D341Med (cell line): ENCODE data around the gene FADS2.

ENCODE experiments used
- DNase-seq: peaks from one replicate; pipeline ENCODE4 v3.0.0; 2012; ENCODE audit warnings: low spot score

The FADS2 gene

DNA sequence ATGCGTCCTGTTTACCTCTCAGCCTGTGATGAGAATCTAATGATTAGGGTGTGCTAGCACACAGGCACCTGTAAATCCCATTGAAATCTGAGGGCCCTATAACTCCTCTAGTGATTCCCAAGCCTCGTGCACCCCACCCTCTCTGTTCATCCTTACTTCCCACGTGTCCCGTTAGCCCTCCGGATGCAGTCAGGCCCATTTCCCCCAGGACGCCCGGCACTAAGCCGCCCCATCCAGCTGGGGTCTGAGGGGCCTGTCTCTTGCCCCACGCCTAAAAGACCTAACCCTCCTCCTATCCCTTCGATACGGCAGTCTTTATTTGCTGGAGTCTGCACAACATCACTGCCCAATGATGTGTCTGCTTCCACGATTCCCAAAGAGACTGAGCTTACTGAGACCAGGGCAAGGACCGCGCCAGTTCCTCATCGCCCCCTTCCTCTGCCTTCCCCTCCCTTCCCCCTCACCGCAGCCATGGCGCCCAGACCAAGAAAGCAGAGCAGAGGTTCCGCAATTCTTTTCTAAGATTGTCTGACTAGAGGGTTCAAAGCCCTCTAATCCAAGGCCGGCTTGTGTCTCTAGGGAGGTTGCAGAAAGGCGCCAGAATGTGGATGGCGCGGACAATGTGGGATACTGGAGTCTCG lies 1.1 kb upstream of the FADS2 start:
- DNase-seq = peak; percentile 58

DNA sequence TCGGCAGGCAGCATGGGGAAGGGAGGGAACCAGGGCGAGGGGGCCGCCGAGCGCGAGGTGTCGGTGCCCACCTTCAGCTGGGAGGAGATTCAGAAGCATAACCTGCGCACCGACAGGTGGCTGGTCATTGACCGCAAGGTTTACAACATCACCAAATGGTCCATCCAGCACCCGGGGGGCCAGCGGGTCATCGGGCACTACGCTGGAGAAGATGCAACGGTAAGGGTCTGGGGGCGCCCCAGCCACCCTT lies 204 bp downstream of the FADS2 start:
- DNase-seq = no peak

DNA sequence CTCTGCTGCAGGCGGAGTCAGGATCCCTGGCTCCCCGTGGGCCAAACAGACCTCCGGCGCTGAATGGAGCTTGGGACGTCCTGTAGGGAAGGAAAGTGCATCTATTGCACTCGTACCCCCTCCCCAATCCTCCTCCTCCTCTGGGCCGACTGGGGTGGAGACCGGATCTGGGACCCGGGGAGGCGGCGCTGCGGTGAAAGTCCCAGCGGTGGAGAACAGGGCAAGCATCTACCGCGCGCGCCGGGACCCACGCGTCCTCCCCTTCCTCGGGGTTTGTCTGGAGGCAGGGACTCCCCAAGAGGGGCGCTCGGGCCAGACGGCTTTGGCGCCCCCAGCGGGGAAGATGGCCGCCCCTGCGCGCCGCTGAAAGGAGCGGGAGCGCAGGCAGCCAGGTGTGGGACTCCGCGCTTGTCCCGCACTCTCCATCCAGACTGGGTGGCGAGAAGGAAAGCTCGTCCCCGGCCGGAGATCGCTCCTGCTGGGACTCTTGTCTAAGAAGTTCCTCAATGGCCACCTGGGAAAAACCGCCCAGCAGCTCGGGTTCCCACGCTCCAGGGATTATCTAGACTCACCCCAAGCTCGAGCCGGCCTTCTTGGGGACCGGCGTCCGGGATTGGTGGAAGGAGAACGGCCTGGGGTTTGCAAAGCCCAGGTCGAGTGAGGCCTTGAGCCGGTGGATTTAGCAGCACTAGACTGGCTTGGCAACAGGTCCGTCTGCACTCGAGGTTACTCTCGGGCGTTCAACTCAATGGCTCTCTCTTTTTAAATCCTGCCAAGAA lies 718 bp downstream of the FADS2 start:
- peak; percentile 74 for DNase-seq

DNA sequence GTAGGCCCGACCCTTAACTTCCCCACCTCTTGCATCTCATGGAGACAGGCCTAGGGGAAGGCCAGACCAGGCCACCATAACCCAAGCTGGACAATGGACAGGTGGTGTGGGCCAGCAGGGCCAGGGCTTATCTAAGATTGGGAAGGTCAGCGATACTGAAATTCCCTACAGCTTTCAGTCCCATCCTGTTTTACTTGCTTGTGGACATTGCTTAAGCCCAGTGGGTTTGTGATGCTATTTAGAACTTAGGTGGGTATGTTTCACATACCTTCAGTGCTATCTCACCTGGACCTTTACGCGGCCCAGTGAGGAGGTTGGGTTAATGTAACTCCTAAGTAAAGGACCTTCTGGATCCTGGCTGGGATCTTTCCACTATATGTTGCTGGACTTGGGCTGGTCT lies 1.7 kb downstream of the FADS2 start:
- DNase-seq = no peak

DNA sequence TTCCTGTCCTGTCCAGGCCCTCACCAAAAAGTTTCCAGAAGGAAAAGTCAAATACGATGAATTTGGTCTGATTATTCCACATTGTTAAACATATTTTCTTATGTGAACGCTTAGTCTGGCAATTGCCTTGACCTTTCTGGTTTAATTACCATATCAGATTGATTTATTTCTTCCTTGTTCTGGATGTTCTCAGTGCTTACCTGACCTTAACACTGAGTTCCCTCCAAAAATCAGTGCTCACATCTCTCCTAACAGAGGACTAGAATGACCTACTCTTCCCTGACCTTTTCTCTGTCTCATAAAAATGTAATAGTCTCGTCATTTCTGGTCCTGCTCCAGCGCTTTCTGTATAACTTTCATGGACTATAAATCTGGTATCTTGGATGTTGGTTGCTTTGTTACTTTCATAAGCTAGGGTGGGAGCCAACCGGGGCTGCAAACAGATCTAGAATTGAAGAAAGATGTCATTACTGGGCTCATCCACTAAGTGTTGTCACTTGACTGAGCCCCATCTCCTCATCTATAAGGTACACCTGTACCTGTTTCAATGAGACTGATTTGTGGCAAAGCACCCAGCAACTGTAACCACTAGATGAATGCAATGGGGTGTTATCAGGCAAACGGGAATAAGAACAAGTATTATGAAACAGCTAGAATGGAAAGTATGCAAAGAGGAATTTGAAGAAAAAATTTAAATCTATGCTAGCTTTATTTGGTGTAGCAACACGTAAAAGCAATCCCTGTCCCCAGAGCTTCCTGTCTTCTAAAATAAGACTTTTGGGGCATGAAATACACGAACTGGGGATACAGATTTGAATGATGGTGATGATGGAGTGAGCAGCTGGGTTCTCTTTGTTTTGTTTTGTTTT lies 2.4 kb downstream of the FADS2 start:
- DNase-seq = no peak

DNA sequence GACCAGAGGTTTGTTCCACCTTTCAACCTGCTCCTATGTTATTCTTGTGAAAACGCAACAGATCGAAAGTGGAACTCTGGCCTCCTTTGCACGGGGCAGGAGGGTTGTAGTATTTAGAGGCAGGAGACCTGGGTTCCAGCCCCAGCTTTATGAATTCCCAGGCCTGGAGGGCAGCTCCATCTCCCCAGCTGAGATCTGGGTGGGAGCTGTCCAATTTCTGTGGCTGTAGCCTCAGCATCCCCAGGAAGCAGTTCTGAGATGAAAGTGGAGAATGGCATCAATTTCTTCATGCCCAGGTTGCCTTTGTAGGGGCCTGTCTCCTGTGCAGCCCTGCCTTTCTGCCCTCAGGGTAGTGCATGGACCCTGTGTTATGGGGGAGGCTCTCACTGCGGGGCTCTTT lies 4.1 kb downstream of the FADS2 start:
- no peak for DNase-seq

DNA sequence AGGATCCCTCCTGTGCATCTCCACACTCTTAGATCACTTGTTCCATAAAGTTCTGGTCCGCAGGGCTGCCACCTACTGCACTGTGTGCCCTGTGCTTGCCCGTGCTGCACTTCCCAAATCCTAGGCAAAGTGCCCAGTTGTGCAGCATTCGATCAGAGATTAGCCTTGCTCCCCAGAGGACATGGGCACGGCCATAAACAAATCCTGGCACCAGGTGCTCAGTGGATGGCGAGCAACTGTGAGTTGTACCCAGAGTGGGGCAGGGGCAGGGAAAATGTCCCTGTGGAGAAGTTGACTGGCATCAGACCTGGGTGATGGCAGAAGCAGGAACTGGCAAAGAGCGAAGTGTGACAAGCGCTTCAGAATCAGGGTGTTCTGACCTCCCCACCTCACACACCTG lies 4.7 kb downstream of the FADS2 start:
- peak; percentile 64 for DNase-seq

DNA sequence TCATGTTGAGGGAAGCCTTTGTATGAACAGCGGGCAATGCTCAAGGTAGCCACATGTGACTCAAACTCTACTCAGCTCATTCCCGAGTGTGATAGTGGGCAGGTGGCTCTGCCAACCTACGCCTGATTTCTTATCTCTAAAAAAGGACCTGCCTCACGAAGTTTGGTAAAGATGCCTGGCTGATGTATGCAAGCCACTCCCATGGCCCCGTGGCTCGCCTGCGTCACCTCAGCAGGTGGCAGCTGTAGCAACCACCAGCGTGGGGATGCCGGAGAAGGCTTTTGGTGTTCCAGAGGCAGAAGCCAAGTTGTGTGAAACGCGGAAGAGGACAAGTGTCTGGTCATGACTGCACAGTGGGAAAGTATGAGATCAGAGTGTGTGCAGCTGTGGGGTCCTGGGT lies 5.4 kb downstream of the FADS2 start:
- DNase-seq = no peak

DNA sequence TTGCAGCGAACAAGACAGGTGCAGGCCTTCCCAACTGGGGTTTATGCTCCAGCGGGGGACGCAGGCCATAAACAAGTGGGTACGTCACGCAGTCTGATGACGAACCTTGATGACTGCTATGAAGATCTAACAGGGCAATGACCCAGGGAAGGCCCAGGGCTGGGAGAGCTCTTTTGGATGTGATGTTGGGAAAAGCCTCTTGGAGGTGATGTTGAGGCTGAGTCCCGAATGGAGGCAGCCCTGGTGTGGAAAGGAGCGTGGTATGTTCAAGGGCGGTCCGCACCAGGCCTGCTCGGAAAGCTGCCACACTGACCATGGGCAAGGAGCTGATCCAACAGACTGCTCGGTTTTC lies 5.8 kb downstream of the FADS2 start:
- DNase-seq = no peak

DNA sequence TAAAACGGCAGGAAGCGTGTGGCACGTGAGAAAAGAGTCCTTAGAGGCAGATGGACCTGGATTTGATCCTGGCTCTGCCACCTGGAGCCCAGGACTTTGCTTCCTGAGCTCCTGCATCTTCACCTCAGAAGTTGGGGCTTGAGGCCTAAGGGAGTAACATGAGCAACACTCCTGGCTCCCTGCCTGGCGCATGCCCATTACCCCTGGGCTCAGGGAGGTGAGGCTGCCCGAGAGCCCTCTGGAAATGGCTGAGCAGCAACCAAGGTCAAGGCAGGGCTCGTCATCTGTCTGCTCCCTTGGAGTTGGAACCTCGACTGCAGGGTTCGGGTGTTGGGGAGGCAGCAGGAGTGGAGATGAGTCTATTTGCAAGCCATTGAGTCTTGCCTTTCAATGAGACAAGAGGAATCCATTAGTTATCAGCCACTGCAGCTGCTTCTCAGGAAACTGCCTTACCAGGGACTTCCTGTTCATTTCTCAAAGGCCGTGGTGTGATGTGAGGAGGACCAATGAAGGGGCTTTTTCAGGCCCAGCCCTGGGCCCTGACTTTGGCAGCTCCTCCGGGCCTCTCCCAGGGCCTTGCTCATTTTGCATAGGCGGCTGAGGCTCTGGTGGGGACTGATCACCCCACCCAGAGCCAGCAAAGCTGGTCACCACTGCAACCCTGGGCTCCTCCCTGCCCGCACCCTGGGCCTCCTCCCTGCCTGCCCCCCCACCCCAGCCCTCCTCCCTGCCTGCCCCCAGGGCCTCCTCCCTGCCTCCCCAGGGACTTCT lies 6.4 kb downstream of the FADS2 start:
- DNase-seq = peak; percentile 67

DNA sequence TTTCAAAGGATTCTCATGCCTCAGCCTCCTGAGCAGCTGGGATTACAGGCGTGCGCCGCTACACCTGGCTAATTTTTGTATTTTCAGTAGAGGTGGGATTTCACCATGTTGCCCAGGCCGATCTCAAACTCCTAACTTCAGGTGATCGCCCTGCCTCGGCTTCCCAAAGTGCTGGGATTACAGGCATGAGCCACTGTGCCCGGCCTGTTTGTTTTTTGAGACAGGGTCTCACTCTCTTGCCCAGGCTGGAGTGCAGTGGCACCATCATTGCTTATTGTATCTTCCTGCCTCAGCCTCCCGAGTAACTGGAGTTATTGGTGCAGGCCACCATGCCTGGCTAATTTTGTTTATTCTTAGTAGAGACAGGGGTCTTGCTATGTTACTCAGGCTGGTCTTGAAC lies 8.1 kb downstream of the FADS2 start:
- no peak for DNase-seq

DNA sequence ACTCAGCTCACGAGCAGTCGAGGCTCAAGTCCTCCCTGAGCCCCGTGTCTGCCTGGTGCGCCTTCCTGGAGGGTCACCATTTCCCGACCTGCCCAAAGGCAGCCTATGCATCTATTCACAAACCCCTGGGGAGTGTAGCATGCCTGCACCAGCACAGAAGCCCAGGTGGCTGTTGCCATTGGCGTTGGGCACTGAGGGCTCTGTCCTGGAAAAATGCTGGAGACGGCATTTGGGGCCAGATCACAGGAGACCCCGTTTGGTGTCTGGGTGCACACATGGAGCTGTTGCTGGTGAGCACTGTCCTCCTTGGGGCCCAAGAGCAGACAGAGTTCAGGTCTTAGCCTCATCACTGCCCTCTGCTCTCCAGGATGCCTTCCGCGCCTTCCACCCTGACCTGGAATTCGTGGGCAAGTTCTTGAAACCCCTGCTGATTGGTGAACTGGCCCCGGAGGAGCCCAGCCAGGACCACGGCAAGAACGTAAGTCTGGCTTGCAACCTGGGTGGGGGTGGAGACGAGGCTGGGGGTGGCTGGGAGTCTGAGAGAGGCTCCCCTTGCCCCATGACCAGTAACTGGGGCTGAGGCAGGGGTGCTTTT lies 9.4 kb downstream of the FADS2 start:
- no peak for DNase-seq

DNA sequence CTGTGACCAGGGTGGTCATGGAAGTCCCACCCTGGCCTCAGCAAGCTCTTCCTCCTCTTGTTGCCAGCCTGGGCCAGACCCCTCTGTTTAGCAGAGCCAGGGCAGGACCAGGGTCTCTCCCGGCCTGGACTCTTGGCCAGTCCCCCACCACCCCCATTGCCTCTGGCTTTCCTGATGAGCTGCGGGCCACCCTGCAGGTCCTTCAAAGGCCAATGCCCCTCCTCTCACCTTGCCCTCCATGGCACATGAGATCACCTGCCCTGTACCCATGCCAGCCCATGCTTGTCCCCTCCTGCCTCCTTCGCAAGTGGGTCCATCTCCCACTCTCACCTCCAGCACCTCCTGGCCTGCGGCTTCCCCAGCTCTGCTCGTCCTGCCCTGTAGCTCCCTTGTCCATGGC lies 10.4 kb downstream of the FADS2 start:
- no peak for DNase-seq

DNA sequence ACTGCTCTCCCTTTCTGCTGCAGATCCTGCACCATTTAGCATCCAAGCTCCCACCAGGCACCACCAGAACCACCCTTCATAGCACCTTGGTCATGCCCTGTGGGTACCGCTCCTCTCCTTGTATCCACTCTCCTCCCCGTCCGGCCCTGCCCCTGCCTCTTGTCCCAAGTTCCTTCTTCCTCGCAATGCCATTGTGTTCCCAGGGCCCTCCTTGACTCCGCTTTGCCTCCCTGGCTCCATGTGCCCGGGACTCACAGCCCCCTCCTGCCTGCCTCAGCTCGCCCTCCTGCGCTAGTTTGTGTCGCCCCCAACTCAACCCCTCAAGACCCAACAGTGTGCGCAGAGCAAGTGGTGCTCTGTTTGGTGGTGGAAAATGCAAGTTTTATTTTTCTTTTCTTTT lies 10.8 kb downstream of the FADS2 start:
- DNase-seq = no peak

DNA sequence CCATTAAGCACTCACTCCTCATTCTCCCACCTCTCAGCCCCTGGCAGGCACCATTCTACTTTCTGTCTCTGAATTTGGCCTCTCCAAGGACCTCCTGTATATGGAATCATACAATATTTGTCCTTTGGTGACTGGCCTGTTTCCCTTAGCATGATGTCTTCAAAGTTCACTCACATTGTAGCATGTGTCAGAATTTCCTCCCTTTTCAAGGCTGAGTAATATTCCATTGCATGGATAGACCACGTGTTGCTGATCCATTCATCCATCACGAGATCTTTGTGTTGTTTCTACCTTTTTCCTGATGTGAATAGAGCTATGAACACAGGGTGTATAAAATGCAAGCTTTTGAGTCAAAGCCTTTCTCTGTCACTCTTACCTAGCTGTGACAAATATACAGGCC lies 11.6 kb downstream of the FADS2 start:
- no peak for DNase-seq

DNA sequence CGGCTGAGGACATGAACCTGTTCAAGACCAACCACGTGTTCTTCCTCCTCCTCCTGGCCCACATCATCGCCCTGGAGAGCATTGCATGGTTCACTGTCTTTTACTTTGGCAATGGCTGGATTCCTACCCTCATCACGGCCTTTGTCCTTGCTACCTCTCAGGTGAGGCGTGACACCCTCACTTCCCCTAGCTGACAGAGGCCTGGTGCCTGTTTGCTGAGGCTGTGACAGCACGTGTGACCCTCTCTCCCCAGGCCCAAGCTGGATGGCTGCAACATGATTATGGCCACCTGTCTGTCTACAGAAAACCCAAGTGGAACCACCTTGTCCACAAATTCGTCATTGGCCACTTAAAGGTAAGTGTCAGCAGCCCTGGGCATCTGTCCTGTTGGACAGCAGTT lies 12.3 kb downstream of the FADS2 start:
- DNase-seq = no peak

DNA sequence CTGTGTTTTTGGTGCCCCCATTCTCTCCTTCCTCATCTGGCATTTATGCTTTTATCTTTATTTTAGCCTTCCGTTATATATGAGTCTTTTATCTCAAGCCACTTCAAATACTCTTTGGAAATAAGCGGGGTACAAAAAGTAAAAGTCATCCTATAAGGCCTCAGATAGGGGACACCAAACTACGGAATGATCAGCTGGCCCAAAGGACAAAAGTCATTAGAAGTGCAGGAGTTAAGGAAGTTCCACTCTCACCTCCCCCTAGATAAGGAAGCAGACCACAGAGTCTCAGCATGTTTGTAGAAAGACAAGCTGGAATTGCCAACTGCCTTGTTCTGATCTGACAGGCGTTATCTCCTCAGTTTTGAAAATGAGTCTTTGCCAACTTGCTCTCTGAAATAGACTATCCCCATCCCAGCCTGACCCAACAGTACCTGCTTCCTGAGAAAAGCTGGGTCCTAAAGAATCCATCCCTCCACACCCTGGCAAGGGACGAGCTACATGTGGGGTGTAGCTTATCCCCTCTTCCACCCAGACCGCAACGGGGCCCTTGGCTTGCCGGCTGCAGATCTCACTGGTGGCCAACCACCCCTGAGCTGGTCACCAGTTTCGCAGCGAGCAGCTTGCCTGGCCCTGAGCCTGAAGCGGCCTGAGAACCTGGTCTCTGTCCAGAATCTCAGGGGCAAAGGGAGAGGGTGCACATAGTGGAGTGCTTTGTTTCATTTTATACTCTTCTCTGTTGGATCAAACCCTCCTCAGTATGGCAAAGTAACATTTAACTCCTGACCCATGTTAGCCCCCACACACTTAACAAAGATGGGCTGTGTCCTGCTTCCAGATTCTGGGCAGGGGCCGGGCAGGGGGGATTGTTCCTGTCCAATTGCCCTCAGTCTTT lies 13.8 kb downstream of the FADS2 start:
- DNase-seq = no peak

DNA sequence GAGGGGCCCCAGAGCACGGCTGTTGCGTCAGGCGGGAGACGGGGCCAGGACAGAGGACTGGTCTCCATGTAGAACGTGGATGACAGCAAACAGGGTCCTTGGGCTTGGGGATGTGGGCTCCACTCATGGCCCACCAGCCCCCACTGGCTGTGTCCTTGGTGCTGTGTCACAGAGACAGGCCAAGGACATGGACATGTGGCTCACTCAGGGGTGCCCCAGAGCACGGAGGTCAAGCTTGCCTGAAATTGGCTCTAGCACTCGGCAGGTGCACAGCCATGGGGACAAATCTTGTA lies 14.4 kb downstream of the FADS2 start:
- no peak for DNase-seq

DNA sequence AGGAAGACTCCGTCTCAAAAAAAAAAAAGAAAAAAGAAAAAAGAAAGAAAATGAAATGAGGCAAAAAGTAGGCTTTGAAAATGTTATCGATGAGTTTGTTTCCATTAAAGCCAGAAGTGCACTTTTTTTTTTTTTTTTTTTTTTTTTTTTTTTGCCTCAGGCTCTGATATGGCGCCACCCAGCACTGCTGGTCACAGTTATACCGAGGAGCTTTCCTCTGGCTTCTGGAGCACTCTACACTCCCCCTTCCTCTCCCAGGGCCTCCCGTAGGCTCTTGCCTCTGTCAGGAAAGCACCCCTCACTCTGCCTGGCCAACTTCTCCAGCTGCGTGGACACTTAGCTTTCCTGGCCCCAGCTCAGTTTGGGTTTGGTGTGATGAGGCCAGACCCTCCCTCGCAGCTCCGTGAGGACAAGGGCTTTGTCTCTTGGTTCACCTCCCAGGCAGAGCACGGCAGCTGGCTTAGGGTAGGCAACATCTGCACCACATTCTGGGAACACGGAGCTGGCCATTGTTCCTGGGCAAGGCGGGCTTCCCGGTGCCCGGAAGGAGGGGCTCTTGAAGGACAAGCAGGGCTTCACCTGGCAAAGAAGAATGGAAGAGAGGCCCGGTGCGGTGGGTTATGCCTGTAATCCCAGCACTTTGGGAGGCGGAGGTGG lies 16.9 kb downstream of the FADS2 start:
- peak; percentile 15 for DNase-seq

DNA sequence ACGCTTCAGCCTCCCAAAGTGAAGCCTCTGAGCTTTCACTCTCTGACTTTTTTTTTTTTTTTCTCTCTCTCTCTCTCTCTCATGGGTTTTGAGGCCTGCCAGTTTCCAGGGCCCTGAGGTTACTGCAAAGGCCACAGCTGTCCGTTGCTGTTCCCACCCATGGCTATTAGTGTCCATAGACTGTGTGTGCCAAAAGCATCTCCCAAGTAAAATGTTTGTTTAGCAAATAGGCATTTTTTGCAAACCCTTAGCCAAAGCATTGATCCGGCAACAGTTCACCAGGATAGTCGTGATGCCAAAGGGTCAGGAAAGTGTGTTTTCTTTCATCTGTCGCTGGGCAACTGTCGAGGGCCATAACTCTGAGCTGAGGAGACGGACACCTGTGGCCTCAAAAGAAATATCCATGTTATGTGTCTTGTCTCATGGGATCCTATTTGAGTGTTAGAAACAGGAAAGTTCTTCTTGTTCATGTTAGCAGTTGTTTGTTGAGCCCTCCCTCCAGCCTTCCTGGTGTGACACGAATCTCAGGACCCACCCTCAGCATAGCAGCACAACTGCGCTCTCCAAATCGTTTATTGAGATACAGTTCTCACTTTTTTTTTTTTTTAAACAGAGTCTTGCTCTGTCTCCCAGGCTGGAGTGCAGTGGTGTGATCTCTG lies 18.4 kb downstream of the FADS2 start:
- no peak for DNase-seq
